Prostate gland (tissue), 2 donors: ENCODE measurements around the gene ZNF630. TPM values are rescaled to one million over a fixed set of nuclear protein-coding genes. Genes with fewer than 3 reads are reported as not detected.

Experiments used
- total RNA-seq, 2 donors: library from RNA; depleted of rRNA; stranded (reverse); fragments of >200 nt; gene quantifications; one replicate each; pipeline ENCODE4 v1.1.0, GENCODE V29; 2016

Gene ZNF630
- total RNA-seq, 2 donors from 2014 or later, result 5.2 to 5.6 TPM

Other genes starting within 250 kb of the ZNF630 start
- gene ZNF81, start 234.7 kb downstream of the ZNF630 start, total RNA-seq, result 1 to 10 TPM; 4.5 to 6.2 TPM
- 1 to 10 TPM; 5.6 to 6.5 TPM for gene ZNF182, start 67.7 kb downstream of the ZNF630 start, total RNA-seq
- not detected for gene SPACA5, start 64.7 kb downstream of the ZNF630 start, total RNA-seq
- not detected for gene SPACA5B, start 59.0 kb upstream of the ZNF630 start, total RNA-seq
- gene SSX5, start 125.2 kb upstream of the ZNF630 start, total RNA-seq, result not detected
- gene SSX1, start 183.8 kb upstream of the ZNF630 start, total RNA-seq, result not detected